Peyer's patch (tissue), 4 donors: ENCODE measurements around the gene FLRT1.

Source experiments
- CTCF ChIP-seq, 6 experiments: fragments of 450-650 bp in 4 of 6; fragments of 200-600 bp in 2 of 6; sonication (generic) in 1 of 6; IDR thresholded peaks; one replicate each; pipeline ENCODE4 v1.5.1; 2017 to 2019; ENCODE audit warnings: antibody characterized with exemption in 6 of 6, mild to moderate bottlenecking in 3 of 6, moderate library complexity in 1 of 6
- POLR2A ChIP-seq, 2 donors: fragments of 450-650 bp; IDR thresholded peaks; one replicate each; pipeline ENCODE4 v1.5.1; 2017; ENCODE audit warnings: antibody characterized with exemption in 2 of 2, mild to moderate bottlenecking in 2 of 2, moderate library complexity in 2 of 2

- TF ChIP-seq CTCF (IDR thresholded peaks at IDR 0.05) (no peak), POLR2A (IDR thresholded peaks at IDR 0.05) (no peak)
These were observed 28.8 kb downstream of the FLRT1 start for GRCh38 chr11:64064374-64065140.
